B cell (primary cell): ENCODE data around the gene EFR3B. TPM values are rescaled to one million over a fixed set of nuclear protein-coding genes. Genes with fewer than 3 reads are reported as not detected.
"Not testable (repeated sequence)": the region's sequence is repeated elsewhere in the genome, so short reads cannot be mapped to it uniquely, and the experiment has no call there.

Experiments
- ATAC-seq: fragments of 200-7000 bp; cut with Tn5 transposase; one replicate; pipeline ENCODE4 v1.10.0; 2021; ENCODE audit warnings: low read depth, mild to moderate bottlenecking, moderate number of reproducible peaks, moderate library complexity
- CTCF ChIA-PET: fragments of 350-600 bp; sonication (Branson Sonifier 250); formaldehyde crosslinking; loops from one replicate; lab custom pipeline; 2021; ENCODE audit warnings: antibody characterized with exemption, inconsistent platforms; lab: Charles Lee
- POLR2A ChIA-PET: fragments of 350-600 bp; sonication (Branson Sonifier 250); formaldehyde crosslinking; loops from one replicate; lab custom pipeline; 2021; ENCODE audit warnings: antibody characterized with exemption; lab: Charles Lee
- DNase-seq: peaks from one replicate; pipeline ENCODE4 v3.0.0; 2013
- H2AFZ ChIP-seq: 2 replicates; pipeline ENCODE4 v1.6.1; 2012; ENCODE audit warnings: mild to moderate bottlenecking, low read depth, low read length; ENCODE audit not compliant: insufficient read depth, poor library complexity, severe bottlenecking
- H3K27ac ChIP-seq, 2 donors: 1 replicate in 1 of 2; 2 replicates in 1 of 2; pipeline ENCODE4 v1.5.1; 2012 to 2013; ENCODE audit warnings: low read length in 2 of 2, mild to moderate bottlenecking in 2 of 2, moderate library complexity in 1 of 2
- H3K27me3 ChIP-seq, 4 experiments: fragments of 200-600 bp in 1 of 4; sonication (generic) in 1 of 4; replicated peaks in 1 of 4; 1 replicate in 2 of 4; 2 replicates in 2 of 4; pipeline versions ENCODE4 v1.6.1 to v1.7.0; 2013 to 2016; ENCODE audit warnings: low read length in 3 of 4, mild to moderate bottlenecking in 2 of 4, mixed read lengths in 1 of 4, moderate library complexity in 1 of 4; ENCODE audit not compliant: insufficient read depth in 4 of 4, control insufficient read depth in 3 of 4; ENCODE audit errors: control extremely low read depth in 1 of 4
- H3K36me3 ChIP-seq, 2 experiments: replicated peaks in 1 of 2; 1 replicate in 1 of 2; 2 replicates in 1 of 2; pipeline versions ENCODE4 v1.6.1 to v1.7.1; 2013; ENCODE audit warnings: low read length in 1 of 2; ENCODE audit not compliant: insufficient read depth in 2 of 2, control insufficient read depth in 1 of 2; ENCODE audit errors: control extremely low read depth in 1 of 2, extremely low read depth in 1 of 2
- H3K4me1 ChIP-seq, 2 donors: fragments of 200-600 bp in 1 of 2; sonication (generic) in 1 of 2; 1 replicate in 1 of 2; 2 replicates in 1 of 2; pipeline versions ENCODE4 v1.5.1 to v1.6.1; 2013 to 2017; ENCODE audit warnings: low read length in 2 of 2; ENCODE audit not compliant: control insufficient read depth in 2 of 2, insufficient read depth in 2 of 2
- H3K4me2 ChIP-seq: replicated peaks from 2 replicates; pipeline ENCODE3; 2012; ENCODE audit warnings: mild to moderate bottlenecking, low read depth, low read length; ENCODE audit not compliant: poor library complexity, severe bottlenecking
- H3K4me3 ChIP-seq, 5 experiments: fragments of 200-600 bp in 1 of 5; sonication (generic) in 1 of 5; 1 replicate in 3 of 5; 2 replicates in 2 of 5; pipeline versions ENCODE4 v1.5.1 to v1.7.0; 2011 to 2016; ENCODE audit warnings: low read length in 4 of 5, mild to moderate bottlenecking in 4 of 5, low read depth in 2 of 5, control low read depth in 1 of 5, moderate library complexity in 1 of 5; ENCODE audit not compliant: insufficient read depth in 1 of 5; ENCODE audit errors: control extremely low read depth in 1 of 5, extremely low read depth in 1 of 5
- H3K79me2 ChIP-seq: fragments of 200-600 bp; sonication (generic); one replicate; pipeline ENCODE4 v1.6.0; 2016; ENCODE audit warnings: low read length; ENCODE audit not compliant: control insufficient read depth, insufficient read depth
- H3K9ac ChIP-seq: fragments of 200-600 bp; sonication (generic); 2 replicates; pipeline ENCODE4 v1.6.1; 2017; ENCODE audit warnings: mild to moderate bottlenecking, low read length, moderate library complexity
- H3K9me3 ChIP-seq, 3 donors: one replicate each; pipeline versions ENCODE4 v1.6.1 to v1.7.1; 2013; ENCODE audit warnings: low read length in 2 of 3; ENCODE audit not compliant: control insufficient read depth in 2 of 3, insufficient read depth in 1 of 3; ENCODE audit errors: control extremely low read depth in 1 of 3
- H4K20me1 ChIP-seq: 2 replicates; pipeline ENCODE4 v1.6.0; 2012; ENCODE audit warnings: mild to moderate bottlenecking, low read length; ENCODE audit not compliant: insufficient read depth, control insufficient read depth, poor library complexity, severe bottlenecking
- H3K27ac Mint-ChIP-seq: one replicate; pipeline ENCODE4 v1.8.0; 2021; ENCODE audit warnings: mixed read lengths
- H3K27me3 Mint-ChIP-seq: one replicate; pipeline ENCODE4 v1.8.0; 2021; ENCODE audit warnings: mixed read lengths
- H3K4me1 Mint-ChIP-seq: one replicate; pipeline ENCODE4 v1.8.0; 2021; ENCODE audit warnings: mixed read lengths
- H3K4me3 Mint-ChIP-seq: one replicate; pipeline ENCODE4 v1.8.0; 2021; ENCODE audit warnings: mixed read lengths
- H3K9me3 Mint-ChIP-seq: one replicate; pipeline ENCODE4 v1.8.0; 2022; ENCODE audit warnings: mixed read lengths; ENCODE audit not compliant: insufficient read depth
- EZH2 ChIP-seq: IDR thresholded peaks from 2 replicates; pipeline ENCODE4 v1.6.1; 2012; ENCODE audit warnings: borderline replicate concordance, low read depth, mild to moderate bottlenecking, moderate library complexity, low read length; ENCODE audit not compliant: insufficient read depth, poor library complexity, severe bottlenecking
- WGBS: methylation state at CpG from one replicate; pipeline ENCODE4 v1.1.5; 2013; ENCODE audit warnings: missing lambda C conversion rate; ENCODE audit not compliant: insufficient coverage; 5-methylcytosine and 5-hydroxymethylcytosine counted together
- intact Hi-C: fragments of 100-400 bp; cut with micrococcal nuclease; formaldehyde crosslinking; loops from one replicate; pipeline ENCODE4 v1.10.0; 2022
- polyA plus RNA-seq: library from polyadenylated mRNA; depleted of rRNA; stranded (reverse); fragments of >200 nt; gene quantifications from 2 replicates; pipeline ENCODE4 v1.2.3, GENCODE V29; 2012
- total RNA-seq, 2 donors: library from RNA; stranded (reverse); fragments of 120-200 nt in 1 of 2; gene quantifications; 1 replicate in 1 of 2; 2 replicates in 1 of 2; pipeline versions ENCODE4 v1.2.3 to v1.2.4, GENCODE V29; 2013 to 2022
- TF ChIP-seq, protein P1 (sequence below): fragments of 200-600 bp; IDR thresholded peaks from one replicate; pipeline ENCODE4 v1.8.0; 2022; ENCODE audit warnings: antibody characterized with exemption, mild to moderate bottlenecking

EFR3B gene
- total and polyA plus RNA-seq, 2 donors (not counting 1 experiment from before 2014, with no cell fraction given) = 0.15 TPM; not detected in 1

GRCh38 chr2:24993406-24994145, 48.3 kb upstream of the EFR3B start:
- H3K4me3 ChIP-seq = no peak overlapping the region
- no peak overlapping the region for H3K4me2 ChIP-seq
- Mint-ChIP-seq H3K27me3 (peaks cover 13% of the 10 kb centered on the region), H3K9me3 (no peaks in the 10 kb centered on the region), H3K27ac (no peak overlapping the region), H3K4me1 (peaks cover 3% of the 10 kb centered on the region), H3K4me3 (no peak overlapping the region)
- WGBS = 48% methylated on average over 6 of the region's 6 CpGs
- TF ChIP-seq EZH2 = no peak
- H3K36me3 ChIP-seq = no peaks in the 10 kb centered on the region
- intact Hi-C loops = no loop called here
- peaks cover 0 to 7% (median 0%) of the 10 kb centered on the region in 3 donors for H3K9me3 ChIP-seq
- H3K79me2 ChIP-seq = no peaks in the 10 kb centered on the region
- H4K20me1 ChIP-seq = no peaks in the 10 kb centered on the region
- no peak for ATAC-seq
- H3K27ac ChIP-seq = no peak overlapping the region
- POLR2A ChIA-PET = no interaction called here
- H3K27me3 ChIP-seq = no peaks in the 10 kb centered on the region
- no peak for DNase-seq
- no peak overlapping the region for H3K9ac ChIP-seq
- no peak overlapping the region for H2AFZ ChIP-seq
- CTCF ChIA-PET = no interaction called here
- H3K4me1 ChIP-seq = peaks cover 0 to 3% of the 10 kb centered on the region in 2 donors

GRCh38 chr2:24994146-24994724, 47.6 kb upstream of the EFR3B start:
- H3K27ac Mint-ChIP-seq = no peak overlapping the region
- Histone ChIP-seq H3K9me3 (peaks cover 0 to 7% (median 0%) of the 10 kb centered on the region in 3 donors), H2AFZ (no peak overlapping the region), H3K79me2 (no peaks in the 10 kb centered on the region), H3K4me2 (no peak overlapping the region), H3K9ac (no peak overlapping the region), H3K27me3 (no peaks in the 10 kb centered on the region), H3K4me1 (peaks cover 0 to 3% of the 10 kb centered on the region in 2 donors), H3K27ac (no peak overlapping the region), H3K36me3 (no peaks in the 10 kb centered on the region), H4K20me1 (no peaks in the 10 kb centered on the region), H3K4me3 (no peak overlapping the region)
- no peak for DNase-seq
- intact Hi-C loops = no loop called here
- no peak for TF ChIP-seq EZH2
- TF ChIP-seq, protein P1, sequence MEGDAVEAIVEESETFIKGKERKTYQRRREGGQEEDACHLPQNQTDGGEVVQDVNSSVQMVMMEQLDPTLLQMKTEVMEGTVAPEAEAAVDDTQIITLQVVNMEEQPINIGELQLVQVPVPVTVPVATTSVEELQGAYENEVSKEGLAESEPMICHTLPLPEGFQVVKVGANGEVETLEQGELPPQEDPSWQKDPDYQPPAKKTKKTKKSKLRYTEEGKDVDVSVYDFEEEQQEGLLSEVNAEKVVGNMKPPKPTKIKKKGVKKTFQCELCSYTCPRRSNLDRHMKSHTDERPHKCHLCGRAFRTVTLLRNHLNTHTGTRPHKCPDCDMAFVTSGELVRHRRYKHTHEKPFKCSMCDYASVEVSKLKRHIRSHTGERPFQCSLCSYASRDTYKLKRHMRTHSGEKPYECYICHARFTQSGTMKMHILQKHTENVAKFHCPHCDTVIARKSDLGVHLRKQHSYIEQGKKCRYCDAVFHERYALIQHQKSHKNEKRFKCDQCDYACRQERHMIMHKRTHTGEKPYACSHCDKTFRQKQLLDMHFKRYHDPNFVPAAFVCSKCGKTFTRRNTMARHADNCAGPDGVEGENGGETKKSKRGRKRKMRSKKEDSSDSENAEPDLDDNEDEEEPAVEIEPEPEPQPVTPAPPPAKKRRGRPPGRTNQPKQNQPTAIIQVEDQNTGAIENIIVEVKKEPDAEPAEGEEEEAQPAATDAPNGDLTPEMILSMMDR = no peak
- peaks cover 13% of the 10 kb centered on the region for H3K27me3 Mint-ChIP-seq
- ChIA-PET POLR2A (interaction anchor here (0.8 kb wide), 1 partner anchor 18 kb away, joined by 4 read pairs; no protein-coding TSS in a partner anchor), CTCF (no interaction called here)
- WGBS = 83% methylated on average over 1 of the region's 1 CpG
- no peaks in the 10 kb centered on the region for H3K9me3 Mint-ChIP-seq
- ATAC-seq = no peak
- H3K4me1 Mint-ChIP-seq = peaks cover 3% of the 10 kb centered on the region
- H3K4me3 Mint-ChIP-seq = no peak overlapping the region

- H3K27ac ChIP-seq, CTCF ChIA-PET, POLR2A ChIA-PET, H3K27me3 ChIP-seq, H3K4me1 Mint-ChIP-seq, H3K4me1 ChIP-seq, H3K9me3 Mint-ChIP-seq, H3K4me2 ChIP-seq, H3K36me3 ChIP-seq, H3K79me2 ChIP-seq, H3K4me3 ChIP-seq, ATAC-seq, H3K27ac Mint-ChIP-seq, H4K20me1 ChIP-seq, H3K9me3 ChIP-seq, intact Hi-C loops, H3K4me3 Mint-ChIP-seq, DNase-seq, H2AFZ ChIP-seq, H3K9ac ChIP-seq: not testable (repeated sequence)
- WGBS = 92% methylated on average over 2 of the region's 8 CpGs
- H3K27me3 Mint-ChIP-seq = peaks cover 21% of the 10 kb centered on the region
These were observed 42.8 kb upstream of the EFR3B start for GRCh38 chr2:24999097-24999496.
